GM23248 (cell line): Measurements from ENCODE around the gene SMIM31. TPM values are rescaled to one million over a fixed set of nuclear protein-coding genes. Genes with fewer than 3 reads are reported as not detected.
A peak's percentile ranks its signal among the peaks of the same experiment; 100 is the strongest.

Source experiments
- DNase-seq: peaks from one replicate; pipeline ENCODE4 v3.0.0-alpha.2; 2015
- H2AFZ ChIP-seq: fragments of 200-600 bp; sonication (generic); 2 replicates; pipeline ENCODE4 v1.6.1; 2016; ENCODE audit warnings: antibody characterized with exemption
- H3F3A ChIP-seq: fragments of 200-600 bp; sonication (generic); 2 replicates; pipeline ENCODE4 v1.6.1; 2016; ENCODE audit warnings: mild to moderate bottlenecking, antibody characterized with exemption, mixed run types; ENCODE audit not compliant: insufficient read depth
- H3K27ac ChIP-seq: fragments of 200-600 bp; sonication (generic); 2 replicates; pipeline ENCODE4 v1.5.1; 2016; ENCODE audit warnings: mild to moderate bottlenecking
- H3K27me3 ChIP-seq: fragments of 200-600 bp; sonication (generic); replicated peaks from 2 replicates; pipeline ENCODE4 v1.6.1; 2016; ENCODE audit warnings: mild to moderate bottlenecking; ENCODE audit not compliant: insufficient read depth
- H3K36me3 ChIP-seq: fragments of 200-600 bp; sonication (generic); 2 replicates; pipeline ENCODE4 v1.6.1; 2016; ENCODE audit warnings: low read depth, mild to moderate bottlenecking
- H3K4me1 ChIP-seq: fragments of 200-600 bp; sonication (generic); 2 replicates; pipeline ENCODE4 v1.6.1; 2016; ENCODE audit warnings: mild to moderate bottlenecking; ENCODE audit not compliant: insufficient read depth
- H3K4me2 ChIP-seq: fragments of 200-600 bp; sonication (generic); one replicate; pipeline ENCODE4 v1.6.1; 2016; ENCODE audit warnings: mild to moderate bottlenecking; ENCODE audit not compliant: unreplicated experiment
- H3K4me3 ChIP-seq: fragments of 200-600 bp; sonication (generic); 2 replicates; pipeline ENCODE4 v1.5.1; 2016; ENCODE audit warnings: mild to moderate bottlenecking
- H3K79me2 ChIP-seq: fragments of 200-600 bp; sonication (generic); 2 replicates; pipeline ENCODE4 v1.6.1; 2016; ENCODE audit warnings: mild to moderate bottlenecking; ENCODE audit not compliant: insufficient read depth
- H3K9ac ChIP-seq: fragments of 200-600 bp; sonication (generic); 2 replicates; pipeline ENCODE4 v1.6.1; 2016; ENCODE audit warnings: mild to moderate bottlenecking
- H3K9me2 ChIP-seq: fragments of 200-600 bp; sonication (generic); 2 replicates; pipeline ENCODE4 v1.6.1; 2016; ENCODE audit warnings: mixed run types, mild to moderate bottlenecking, moderate library complexity; ENCODE audit not compliant: insufficient read depth
- H3K9me3 ChIP-seq: fragments of 200-600 bp; sonication (generic); one replicate; pipeline ENCODE4 v1.6.1; 2017; ENCODE audit warnings: low read depth
- H4K20me1 ChIP-seq: fragments of 200-600 bp; sonication (generic); 2 replicates; pipeline ENCODE4 v1.6.0; 2016; ENCODE audit not compliant: insufficient read depth
- EZH2 ChIP-seq: fragments of 200-600 bp; sonication (generic); IDR thresholded peaks from 2 replicates; pipeline ENCODE4 v1.6.1; 2018; ENCODE audit warnings: antibody characterized with exemption, mild to moderate bottlenecking; ENCODE audit not compliant: insufficient read depth, poor library complexity, severe bottlenecking
- EZH2phosphoT487 ChIP-seq: fragments of 200-600 bp; sonication (generic); IDR thresholded peaks from 2 replicates; pipeline ENCODE4 v1.6.1; 2018; ENCODE audit warnings: antibody characterized with exemption, moderate library complexity, mild to moderate bottlenecking, low read depth; ENCODE audit not compliant: insufficient read depth
- WGBS, 2 experiments: methylation state at CpG; one replicate each; pipeline ENCODE4 v1.1.6; 2015 to 2017; ENCODE audit warnings: low lambda C conversion rate in 2 of 2, low coverage in 1 of 2; ENCODE audit errors: missing lambda C conversion rate in 2 of 2; 5-methylcytosine and 5-hydroxymethylcytosine counted together
- in situ Hi-C: fragments of 300-500 bp; cut with MboI; formaldehyde crosslinking; loops from 2 replicates; pipeline ENCODE4 v1.15.0; 2020
- polyA plus RNA-seq: library from polyadenylated mRNA; unstranded; fragments of >200 nt; fragmentation: Nextera tagmentation; extraction: Ambion mirVana; gene quantifications from 2 replicates; pipeline ENCODE4 v1.2.1, GENCODE V29; 2016
- small RNA-seq: library from RNA; depleted of rRNA; stranded (forward); fragments of <200 nt; gene quantifications from one replicate; pipeline ENCODE3, GENCODE V24; 2014; ENCODE audit warnings: low read depth, low replicate concordance
- total RNA-seq: library from RNA; depleted of rRNA; stranded (reverse); fragments of >200 nt; shearing (Covaris generic); gene quantifications from 2 replicates; pipeline ENCODE4 v1.2.3, GENCODE V29; 2014; rRNA removed

The SMIM31 gene
- total and polyA plus RNA-seq, 2 experiments from 2014 or later, result not detected

DNA sequence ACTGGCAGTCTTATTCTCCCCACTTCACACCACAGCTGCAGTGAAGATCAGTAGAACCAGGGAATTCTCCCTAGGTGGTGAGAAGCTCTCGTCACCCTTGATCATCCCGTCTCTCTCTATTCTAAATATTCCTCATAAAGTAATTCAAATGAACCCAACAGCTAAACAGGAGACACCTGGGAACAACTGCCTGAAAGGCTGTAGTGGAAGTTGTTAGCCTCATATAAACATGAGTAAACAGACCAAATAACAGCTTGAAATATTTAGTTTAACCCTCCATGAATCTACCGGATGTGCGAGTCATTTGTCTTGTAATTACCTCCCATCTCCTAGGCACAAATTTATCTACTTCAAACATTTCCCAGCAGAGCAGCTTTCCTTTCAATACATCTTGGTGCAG, 92.6 kb downstream of the SMIM31 start:
- Histone ChIP-seq H3K9ac (no peak overlapping the region), H3K9me3 (no peaks in the 10 kb centered on the region), H2AFZ (no peak overlapping the region), H3K79me2 (no peaks in the 10 kb centered on the region), H3K4me3 (no peak overlapping the region), H3K27me3 (no peaks in the 10 kb centered on the region), H3K4me2 (no peak overlapping the region), H3K36me3 (no peaks in the 10 kb centered on the region), H3K27ac (no peak overlapping the region), H3K4me1 (0 out of 2 replicates have a peak, but pooled peaks cover 6% of the 10 kb centered on the region), H3F3A (no peaks in the 10 kb centered on the region), H4K20me1 (no peaks in the 10 kb centered on the region), H3K9me2 (no peaks in the 10 kb centered on the region)
- in situ Hi-C loops, result no loop called here
- no peak for DNase-seq
- WGBS, 2 experiments, result 3 to 4% methylated on average over 4 of the region's 4 CpGs
- TF ChIP-seq EZH2phosphoT487 (no peak), EZH2 (no peak)

DNA sequence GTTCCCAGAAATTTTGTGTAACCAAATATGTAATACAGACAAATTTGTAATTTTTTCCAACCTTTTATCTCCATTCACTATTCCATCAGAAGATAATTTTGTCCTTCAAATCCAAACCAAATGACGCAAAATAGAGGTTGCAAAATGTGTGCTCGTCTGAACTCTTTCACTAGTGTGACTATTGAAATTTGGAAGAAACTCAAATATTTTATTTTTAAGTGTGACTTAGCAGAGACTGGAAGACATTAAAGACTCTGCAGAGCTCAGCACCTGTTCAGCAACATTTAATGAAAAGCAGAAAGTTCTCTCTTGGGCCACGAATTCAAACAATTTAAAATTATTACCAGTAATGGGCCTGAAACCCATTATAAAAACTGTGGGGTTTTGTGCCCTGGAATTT, 93.1 kb downstream of the SMIM31 start:
- H4K20me1 ChIP-seq, result no peaks in the 10 kb centered on the region
- no peak overlapping the region for H3K27ac ChIP-seq
- 0 out of 2 replicates have a peak, but pooled peaks cover 6% of the 10 kb centered on the region for H3K4me1 ChIP-seq
- peak; percentile 11 for DNase-seq
- TF ChIP-seq EZH2 (no peak), EZH2phosphoT487 (no peak)
- H3K9me2 ChIP-seq, result no peaks in the 10 kb centered on the region
- no peaks in the 10 kb centered on the region for H3K36me3 ChIP-seq
- 1 to 3% methylated on average over 3 of the region's 3 CpGs for WGBS, 2 experiments
- H3K4me3 ChIP-seq, result no peak overlapping the region
- H2AFZ ChIP-seq, result no peak overlapping the region
- in situ Hi-C loops, result no loop called here
- H3K9ac ChIP-seq, result no peak overlapping the region
- no peaks in the 10 kb centered on the region for H3K27me3 ChIP-seq
- no peaks in the 10 kb centered on the region for H3F3A ChIP-seq
- H3K79me2 ChIP-seq, result no peaks in the 10 kb centered on the region
- H3K9me3 ChIP-seq, result no peaks in the 10 kb centered on the region
- H3K4me2 ChIP-seq, result no peak overlapping the region

DNA sequence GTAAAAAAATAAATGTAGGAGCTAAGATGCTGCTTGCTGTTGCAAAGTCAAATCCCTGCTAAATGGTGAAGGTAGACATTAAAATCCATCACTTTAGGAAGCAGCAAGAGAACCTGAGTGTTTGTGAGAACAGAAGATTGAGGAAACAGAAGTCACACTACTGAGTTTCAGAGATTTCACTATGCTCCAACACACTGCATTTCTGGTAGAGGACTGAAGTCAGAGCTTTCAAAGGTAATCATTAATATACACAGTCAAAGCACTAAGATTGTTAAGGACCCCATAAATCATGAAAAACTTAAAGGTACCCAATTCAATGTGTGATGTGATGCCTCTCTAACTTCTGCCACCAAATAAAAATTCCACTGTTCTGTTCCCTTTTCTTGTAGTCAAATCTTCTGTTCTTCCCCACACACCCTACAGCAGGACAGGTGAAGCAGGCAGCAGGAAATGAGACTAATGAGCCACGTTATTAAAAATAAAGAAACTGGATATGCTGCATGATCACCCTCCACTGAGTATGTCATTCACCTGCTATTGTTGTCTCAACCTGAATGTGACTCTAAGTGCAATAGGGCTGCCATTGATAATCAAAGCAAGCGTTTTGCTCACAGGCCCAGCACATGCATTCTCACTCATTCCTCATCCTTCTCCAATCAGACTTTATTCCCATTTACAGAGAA, 94.2 kb downstream of the SMIM31 start:
- Histone ChIP-seq H3K79me2 (no peaks in the 10 kb centered on the region), H3K36me3 (no peaks in the 10 kb centered on the region), H4K20me1 (no peaks in the 10 kb centered on the region), H3F3A (no peaks in the 10 kb centered on the region), H3K27me3 (no peaks in the 10 kb centered on the region), H3K9me2 (no peaks in the 10 kb centered on the region), H2AFZ (no peak overlapping the region), H3K9me3 (no peaks in the 10 kb centered on the region), H3K4me3 (no peak overlapping the region), H3K27ac (no peak overlapping the region), H3K4me1 (0 out of 2 replicates have a peak, but pooled peaks cover 6% of the 10 kb centered on the region), H3K9ac (no peak overlapping the region), H3K4me2 (no peak overlapping the region)
- no peak for TF ChIP-seq EZH2
- TF ChIP-seq EZH2phosphoT487, result no peak
- no peak for DNase-seq
- in situ Hi-C loops, result no loop called here
- 24 to 28% methylated on average over 2 of the region's 2 CpGs for WGBS, 2 experiments

Small RNAs within 50 kb of the gene (small RNA-seq; reads per million reads assigned to genes)
- gene RNU6-668P, result not detected

Other genes starting within 250 kb of the SMIM31 start
- not detected in 2 replicates for gene APELA, start 123.0 kb downstream of the SMIM31 start, total RNA-seq
- not detected in 2 replicates for gene APELA, start 123.0 kb downstream of the SMIM31 start, polyA plus RNA-seq
- not detected in 2 replicates for gene TRIM61, start 223.5 kb downstream of the SMIM31 start, total RNA-seq
- gene TRIM61, start 223.5 kb downstream of the SMIM31 start, polyA plus RNA-seq, result 0.18 TPM in 1 of 2 replicates, not detected in the other